ENCODE data around the gene DPP7. TPM values are rescaled to one million over a fixed set of nuclear protein-coding genes. Genes with fewer than 3 reads are reported as not detected.

The DPP7 gene
- total and polyA plus RNA-seq, 9 of the 15 experiments (the other 6 are each of a cell fraction or from before 2014, with no cell fraction given): 0.99 to 365 (median 132) TPM

DNA sequence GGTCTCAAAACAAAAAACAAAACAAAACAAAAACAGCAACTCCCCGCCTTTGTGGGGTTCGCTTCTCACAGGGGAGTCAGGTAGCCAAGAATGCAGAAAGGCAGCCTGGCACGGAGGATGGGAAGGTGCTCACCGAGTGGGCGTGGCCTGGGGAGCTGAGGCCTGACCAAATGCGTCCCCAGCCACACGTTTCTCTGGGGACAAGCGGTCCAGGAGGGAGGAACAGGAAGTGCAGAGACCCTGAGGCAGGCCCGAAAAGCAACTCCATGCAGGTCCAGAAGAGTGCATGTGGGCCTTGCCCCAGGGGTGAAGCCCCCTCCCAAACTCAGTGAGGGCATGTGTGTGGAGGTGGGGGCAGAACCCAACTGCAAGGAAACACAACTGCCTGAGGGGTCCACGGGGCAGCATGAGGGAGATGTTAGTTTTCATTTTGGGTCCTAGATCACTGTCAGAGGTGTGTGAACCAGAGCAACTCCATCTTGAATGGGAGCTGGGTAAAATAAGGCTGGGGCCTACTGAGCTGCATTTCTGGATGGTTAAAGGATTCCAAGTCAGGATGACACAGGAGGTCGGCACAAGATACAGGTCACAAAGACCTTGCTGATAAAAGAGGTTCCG is 39.8 kb downstream of the DPP7 start (continued):
- TF ChIP-seq XRCC3 (IDR thresholded peaks at IDR 0.05) (no peak), CEBPB (tag; IDR thresholded peaks at IDR 0.05) (no peak), LCOR (CRISPR knock-in tag; IDR thresholded peaks at IDR 0.05) (0 out of 2 replicates have a peak, but pooled peaks have one; percentile 67), IFI16 (CRISPR knock-in tag; IDR thresholded peaks at IDR 0.05) (peak; percentile 93), DIDO1 (tag; IDR thresholded peaks at IDR 0.05; ENCODE audit: low read depth) (peak; percentile 94), ZNF561 (CRISPR knock-in tag; conservative IDR thresholded peaks at IDR 0.05) (peak; percentile 95), ZNF75A (CRISPR knock-in tag; IDR thresholded peaks at IDR 0.05) (peak; percentile 94), NR4A1 (CRISPR knock-in tag; IDR thresholded peaks at IDR 0.05) (peak; percentile 100), NR4A1 (tag; IDR thresholded peaks at IDR 0.05) (peak; percentile 100), ZNF212 (CRISPR knock-in tag; IDR thresholded peaks at IDR 0.05) (peak; percentile 98), ELF1 (tag; IDR thresholded peaks at IDR 0.05) (peak; percentile 60)
- TF ChIP-seq, protein P1, sequence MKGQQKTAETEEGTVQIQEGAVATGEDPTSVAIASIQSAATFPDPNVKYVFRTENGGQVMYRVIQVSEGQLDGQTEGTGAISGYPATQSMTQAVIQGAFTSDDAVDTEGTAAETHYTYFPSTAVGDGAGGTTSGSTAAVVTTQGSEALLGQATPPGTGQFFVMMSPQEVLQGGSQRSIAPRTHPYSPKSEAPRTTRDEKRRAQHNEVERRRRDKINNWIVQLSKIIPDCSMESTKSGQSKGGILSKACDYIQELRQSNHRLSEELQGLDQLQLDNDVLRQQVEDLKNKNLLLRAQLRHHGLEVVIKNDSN (CRISPR knock-in tag; IDR thresholded peaks at IDR 0.05): no peak
- TF ChIP-seq, protein P2, sequence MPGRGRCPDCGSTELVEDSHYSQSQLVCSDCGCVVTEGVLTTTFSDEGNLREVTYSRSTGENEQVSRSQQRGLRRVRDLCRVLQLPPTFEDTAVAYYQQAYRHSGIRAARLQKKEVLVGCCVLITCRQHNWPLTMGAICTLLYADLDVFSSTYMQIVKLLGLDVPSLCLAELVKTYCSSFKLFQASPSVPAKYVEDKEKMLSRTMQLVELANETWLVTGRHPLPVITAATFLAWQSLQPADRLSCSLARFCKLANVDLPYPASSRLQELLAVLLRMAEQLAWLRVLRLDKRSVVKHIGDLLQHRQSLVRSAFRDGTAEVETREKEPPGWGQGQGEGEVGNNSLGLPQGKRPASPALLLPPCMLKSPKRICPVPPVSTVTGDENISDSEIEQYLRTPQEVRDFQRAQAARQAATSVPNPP (IDR thresholded peaks at IDR 0.05; ENCODE audit: borderline replicate concordance, insufficient read depth, insufficient read length): no peak
- TF ChIP-seq, protein P3, sequence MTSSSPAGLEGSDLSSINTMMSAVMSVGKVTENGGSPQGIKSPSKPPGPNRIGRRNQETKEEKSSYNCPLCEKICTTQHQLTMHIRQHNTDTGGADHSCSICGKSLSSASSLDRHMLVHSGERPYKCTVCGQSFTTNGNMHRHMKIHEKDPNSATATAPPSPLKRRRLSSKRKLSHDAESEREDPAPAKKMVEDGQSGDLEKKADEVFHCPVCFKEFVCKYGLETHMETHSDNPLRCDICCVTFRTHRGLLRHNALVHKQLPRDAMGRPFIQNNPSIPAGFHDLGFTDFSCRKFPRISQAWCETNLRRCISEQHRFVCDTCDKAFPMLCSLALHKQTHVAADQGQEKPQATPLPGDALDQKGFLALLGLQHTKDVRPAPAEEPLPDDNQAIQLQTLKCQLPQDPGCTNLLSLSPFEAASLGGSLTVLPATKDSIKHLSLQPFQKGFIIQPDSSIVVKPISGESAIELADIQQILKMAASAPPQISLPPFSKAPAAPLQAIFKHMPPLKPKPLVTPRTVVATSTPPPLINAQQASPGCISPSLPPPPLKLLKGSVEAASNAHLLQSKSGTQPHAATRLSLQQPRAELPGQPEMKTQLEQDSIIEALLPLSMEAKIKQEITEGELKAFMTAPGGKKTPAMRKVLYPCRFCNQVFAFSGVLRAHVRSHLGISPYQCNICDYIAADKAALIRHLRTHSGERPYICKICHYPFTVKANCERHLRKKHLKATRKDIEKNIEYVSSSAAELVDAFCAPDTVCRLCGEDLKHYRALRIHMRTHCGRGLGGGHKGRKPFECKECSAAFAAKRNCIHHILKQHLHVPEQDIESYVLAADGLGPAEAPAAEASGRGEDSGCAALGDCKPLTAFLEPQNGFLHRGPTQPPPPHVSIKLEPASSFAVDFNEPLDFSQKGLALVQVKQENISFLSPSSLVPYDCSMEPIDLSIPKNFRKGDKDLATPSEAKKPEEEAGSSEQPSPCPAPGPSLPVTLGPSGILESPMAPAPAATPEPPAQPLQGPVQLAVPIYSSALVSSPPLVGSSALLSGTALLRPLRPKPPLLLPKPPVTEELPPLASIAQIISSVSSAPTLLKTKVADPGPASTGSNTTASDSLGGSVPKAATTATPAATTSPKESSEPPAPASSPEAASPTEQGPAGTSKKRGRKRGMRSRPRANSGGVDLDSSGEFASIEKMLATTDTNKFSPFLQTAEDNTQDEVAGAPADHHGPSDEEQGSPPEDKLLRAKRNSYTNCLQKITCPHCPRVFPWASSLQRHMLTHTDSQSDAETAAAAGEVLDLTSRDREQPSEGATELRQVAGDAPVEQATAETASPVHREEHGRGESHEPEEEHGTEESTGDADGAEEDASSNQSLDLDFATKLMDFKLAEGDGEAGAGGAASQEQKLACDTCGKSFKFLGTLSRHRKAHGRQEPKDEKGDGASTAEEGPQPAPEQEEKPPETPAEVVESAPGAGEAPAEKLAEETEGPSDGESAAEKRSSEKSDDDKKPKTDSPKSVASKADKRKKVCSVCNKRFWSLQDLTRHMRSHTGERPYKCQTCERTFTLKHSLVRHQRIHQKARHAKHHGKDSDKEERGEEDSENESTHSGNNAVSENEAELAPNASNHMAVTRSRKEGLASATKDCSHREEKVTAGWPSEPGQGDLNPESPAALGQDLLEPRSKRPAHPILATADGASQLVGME (CRISPR knock-in tag; IDR thresholded peaks at IDR 0.05): peak; percentile 99
- TF ChIP-seq, protein P4, sequence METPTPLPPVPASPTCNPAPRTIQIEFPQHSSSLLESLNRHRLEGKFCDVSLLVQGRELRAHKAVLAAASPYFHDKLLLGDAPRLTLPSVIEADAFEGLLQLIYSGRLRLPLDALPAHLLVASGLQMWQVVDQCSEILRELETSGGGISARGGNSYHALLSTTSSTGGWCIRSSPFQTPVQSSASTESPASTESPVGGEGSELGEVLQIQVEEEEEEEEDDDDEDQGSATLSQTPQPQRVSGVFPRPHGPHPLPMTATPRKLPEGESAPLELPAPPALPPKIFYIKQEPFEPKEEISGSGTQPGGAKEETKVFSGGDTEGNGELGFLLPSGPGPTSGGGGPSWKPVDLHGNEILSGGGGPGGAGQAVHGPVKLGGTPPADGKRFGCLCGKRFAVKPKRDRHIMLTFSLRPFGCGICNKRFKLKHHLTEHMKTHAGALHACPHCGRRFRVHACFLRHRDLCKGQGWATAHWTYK (CRISPR knock-in tag; IDR thresholded peaks at IDR 0.05): peak; percentile 99
- TF ChIP-seq, protein P5, sequence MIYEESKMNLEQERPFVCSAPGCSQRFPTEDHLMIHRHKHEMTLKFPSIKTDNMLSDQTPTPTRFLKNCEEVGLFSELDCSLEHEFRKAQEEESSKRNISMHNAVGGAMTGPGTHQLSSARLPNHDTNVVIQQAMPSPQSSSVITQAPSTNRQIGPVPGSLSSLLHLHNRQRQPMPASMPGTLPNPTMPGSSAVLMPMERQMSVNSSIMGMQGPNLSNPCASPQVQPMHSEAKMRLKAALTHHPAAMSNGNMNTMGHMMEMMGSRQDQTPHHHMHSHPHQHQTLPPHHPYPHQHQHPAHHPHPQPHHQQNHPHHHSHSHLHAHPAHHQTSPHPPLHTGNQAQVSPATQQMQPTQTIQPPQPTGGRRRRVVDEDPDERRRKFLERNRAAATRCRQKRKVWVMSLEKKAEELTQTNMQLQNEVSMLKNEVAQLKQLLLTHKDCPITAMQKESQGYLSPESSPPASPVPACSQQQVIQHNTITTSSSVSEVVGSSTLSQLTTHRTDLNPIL (CRISPR knock-in tag; IDR thresholded peaks at IDR 0.05): peak; percentile 98
- TF ChIP-seq, protein P6, sequence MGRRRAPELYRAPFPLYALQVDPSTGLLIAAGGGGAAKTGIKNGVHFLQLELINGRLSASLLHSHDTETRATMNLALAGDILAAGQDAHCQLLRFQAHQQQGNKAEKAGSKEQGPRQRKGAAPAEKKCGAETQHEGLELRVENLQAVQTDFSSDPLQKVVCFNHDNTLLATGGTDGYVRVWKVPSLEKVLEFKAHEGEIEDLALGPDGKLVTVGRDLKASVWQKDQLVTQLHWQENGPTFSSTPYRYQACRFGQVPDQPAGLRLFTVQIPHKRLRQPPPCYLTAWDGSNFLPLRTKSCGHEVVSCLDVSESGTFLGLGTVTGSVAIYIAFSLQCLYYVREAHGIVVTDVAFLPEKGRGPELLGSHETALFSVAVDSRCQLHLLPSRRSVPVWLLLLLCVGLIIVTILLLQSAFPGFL (CRISPR knock-in tag; IDR thresholded peaks at IDR 0.05): no peak

Measured in K562 (cell line).